ENCODE results near the gene OR14K1.
"Not testable (repeated sequence)": the region's sequence is repeated elsewhere in the genome, so short reads cannot be mapped to it uniquely, and the experiment has no call there.

The OR14K1 gene

DNA sequence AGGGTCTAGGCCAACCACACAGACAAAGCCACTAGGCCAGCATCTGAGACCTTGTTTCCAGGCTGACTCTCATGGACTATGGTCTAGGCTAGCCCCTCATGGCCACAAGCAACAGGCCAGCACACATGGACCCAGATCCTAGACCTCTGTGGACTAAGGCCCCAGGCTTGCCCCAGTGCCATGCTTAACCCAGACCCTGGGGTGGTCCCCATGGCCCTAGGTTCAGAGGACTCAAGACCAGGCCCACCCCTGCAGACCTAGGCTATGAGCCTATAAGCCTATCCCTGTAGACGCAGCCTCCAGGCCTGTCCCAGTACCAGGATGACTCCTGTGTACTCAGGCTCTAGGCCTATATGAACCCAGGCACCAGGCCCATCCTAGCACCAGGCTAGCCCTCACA is 11.5 kb downstream of the OR14K1 start:
- Histone ChIP-seq H2BK15ac (ENCODE audit: low read length) (no peak overlapping the region), H3K9me3 (replicated peaks in 1 of 2; ENCODE audit: control insufficient read depth in 2 of 2, insufficient read depth in 1 of 2, low read depth in 1 of 2, low read length in 2 of 2) (peaks cover 0 to 6% of the 10 kb centered on the region in 2 donors), H3K18ac (ENCODE audit: low read length) (no peak overlapping the region), H3K23ac (ENCODE audit: low read depth, low read length, poor library complexity) (no peak overlapping the region), H2BK120ac (ENCODE audit: low read depth, low read length) (no peak overlapping the region), H3K14ac (ENCODE audit: low read length) (no peak overlapping the region), H3K4me3 (ENCODE audit: low read length in 2 of 2) (no peak overlapping the region), H3K27ac (replicated peaks; ENCODE audit: low read length) (no peak overlapping the region), H2AFZ (ENCODE audit: low read length) (no peak overlapping the region), H3K27me3 (ENCODE audit: control insufficient read depth in 3 of 3, insufficient read depth in 3 of 3, low read depth in 1 of 3, low read length in 3 of 3) (no peaks in the 10 kb centered on the region), H3K36me3 (replicated peaks in 1 of 2; ENCODE audit: control insufficient read depth in 2 of 2, insufficient read depth in 2 of 2, low read length in 2 of 2) (no peaks in the 10 kb centered on the region), H3K79me1 (ENCODE audit: low read depth, low read length) (no peaks in the 10 kb centered on the region), H3K4ac (ENCODE audit: low read length) (no peak overlapping the region), H2AK5ac (ENCODE audit: low read depth, low read length) (no peak overlapping the region), H2BK5ac (ENCODE audit: low read length) (no peak overlapping the region), H4K8ac (ENCODE audit: low read depth, low read length) (no peak overlapping the region), H4K91ac (ENCODE audit: low read depth, low read length, poor library complexity) (no peak overlapping the region), H2BK12ac (ENCODE audit: low read length) (no peak overlapping the region), H3K9ac (ENCODE audit: low read depth, low read length, poor library complexity) (no peak overlapping the region), H3K4me1 (ENCODE audit: control insufficient read depth in 2 of 2, insufficient read depth in 1 of 2, low read depth in 1 of 2, low read length in 2 of 2) (no peaks in the 10 kb centered on the region), H3K4me2 (ENCODE audit: insufficient read depth, low read length, poor library complexity, severe bottlenecking) (no peak overlapping the region)
- WGBS, 2 donors (ENCODE audit: extremely low coverage in 2 of 2, insufficient read length in 2 of 2, insufficient replicate concordance in 1 of 2) = no CpG with 5 or more reads among the region's 1 CpG
- no peak for DNase-seq (ENCODE audit: low spot score)

DNA sequence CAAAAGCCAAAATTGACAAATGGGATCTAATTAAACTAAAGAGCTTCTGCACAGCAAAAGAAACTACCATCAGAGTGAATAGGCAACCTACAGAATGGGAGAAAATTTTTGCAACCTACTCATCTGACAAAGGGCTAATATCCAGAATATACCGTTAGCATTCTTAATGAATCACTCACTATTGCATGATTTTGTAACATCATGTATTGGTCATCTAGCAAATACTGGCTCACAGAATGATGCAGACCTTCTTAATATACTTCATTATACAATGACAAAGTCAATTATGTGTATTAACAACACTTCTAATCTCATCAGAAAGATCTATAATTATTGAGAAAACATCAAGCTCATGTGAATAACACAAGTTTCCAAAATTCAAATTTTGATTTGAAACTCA is 15.9 kb downstream of the OR14K1 start:
- H3K18ac ChIP-seq (ENCODE audit: low read length); H3K14ac ChIP-seq (ENCODE audit: low read length); H3K9me3 ChIP-seq (replicated peaks in 1 of 2; ENCODE audit: control insufficient read depth in 2 of 2, insufficient read depth in 1 of 2, low read depth in 1 of 2, low read length in 2 of 2); H3K4me3 ChIP-seq (ENCODE audit: low read length in 2 of 2); H4K8ac ChIP-seq (ENCODE audit: low read depth, low read length); H3K23ac ChIP-seq (ENCODE audit: low read depth, low read length, poor library complexity); DNase-seq (ENCODE audit: low spot score); H3K4me1 ChIP-seq (ENCODE audit: control insufficient read depth in 2 of 2, insufficient read depth in 1 of 2, low read depth in 1 of 2, low read length in 2 of 2); H2BK120ac ChIP-seq (ENCODE audit: low read depth, low read length); H4K91ac ChIP-seq (ENCODE audit: low read depth, low read length, poor library complexity); H2BK15ac ChIP-seq (ENCODE audit: low read length); H3K79me1 ChIP-seq (ENCODE audit: low read depth, low read length); H2AK5ac ChIP-seq (ENCODE audit: low read depth, low read length); H2BK5ac ChIP-seq (ENCODE audit: low read length); H3K9ac ChIP-seq (ENCODE audit: low read depth, low read length, poor library complexity); H2AFZ ChIP-seq (ENCODE audit: low read length); H3K27me3 ChIP-seq (ENCODE audit: control insufficient read depth in 3 of 3, insufficient read depth in 3 of 3, low read depth in 1 of 3, low read length in 3 of 3); H3K4ac ChIP-seq (ENCODE audit: low read length); H3K4me2 ChIP-seq (ENCODE audit: insufficient read depth, low read length, poor library complexity, severe bottlenecking); H3K36me3 ChIP-seq (replicated peaks in 1 of 2; ENCODE audit: control insufficient read depth in 2 of 2, insufficient read depth in 2 of 2, low read length in 2 of 2); H2BK12ac ChIP-seq (ENCODE audit: low read length); H3K27ac ChIP-seq (replicated peaks; ENCODE audit: low read length): not testable (repeated sequence)
- WGBS, 2 donors (ENCODE audit: extremely low coverage in 2 of 2, insufficient read length in 2 of 2, insufficient replicate concordance in 1 of 2) = no CpG with 5 or more reads among the region's 1 CpG

DNA sequence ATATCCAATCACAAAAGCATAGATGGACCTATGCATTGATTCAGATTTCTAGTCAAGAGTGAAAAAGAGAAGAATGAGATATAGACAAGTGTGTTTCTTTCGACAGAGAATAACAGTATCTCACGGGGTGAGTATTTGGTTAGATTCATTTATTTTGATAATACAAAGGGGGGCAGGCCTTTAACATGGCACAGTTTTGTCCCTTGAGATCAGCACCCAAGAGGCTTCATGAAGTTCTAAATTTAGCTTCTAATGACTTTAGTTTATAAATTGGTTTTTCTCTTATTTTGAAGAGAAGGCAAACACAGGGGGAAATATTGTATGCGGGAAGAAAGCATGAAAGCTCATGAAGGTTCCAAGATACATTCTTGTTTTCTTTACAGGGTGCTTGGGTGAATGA is 22.0 kb downstream of the OR14K1 start, which contains the start of gene OR1C1:
Gene OR1C1 (minus strand): TSS at position 101 of the 400 bp plus-strand sequence. CDS start 2,150 bp downstream, outside the sequence.
- Histone ChIP-seq H3K4me2 (ENCODE audit: insufficient read depth, low read length, poor library complexity, severe bottlenecking) (no peak within 1 kb of the TSS), H2BK15ac (ENCODE audit: low read length) (no peak within 1 kb of the TSS), H4K8ac (ENCODE audit: low read depth, low read length) (no peak within 1 kb of the TSS), H3K4me3 (ENCODE audit: low read length in 2 of 2) (no peak within 1 kb of the TSS), H2AK5ac (ENCODE audit: low read depth, low read length) (no peak within 1 kb of the TSS), H3K14ac (ENCODE audit: low read length) (no peak within 1 kb of the TSS), H2BK120ac (ENCODE audit: low read depth, low read length) (no peak within 1 kb of the TSS), H2BK5ac (ENCODE audit: low read length) (no peak within 1 kb of the TSS), H3K18ac (ENCODE audit: low read length) (no peak within 1 kb of the TSS), H3K23ac (ENCODE audit: low read depth, low read length, poor library complexity) (no peak within 1 kb of the TSS), H3K27ac (replicated peaks; ENCODE audit: low read length) (no peak within 1 kb of the TSS), H4K91ac (ENCODE audit: low read depth, low read length, poor library complexity) (no peak within 1 kb of the TSS), H3K4ac (ENCODE audit: low read length) (no peak within 1 kb of the TSS), H2BK12ac (ENCODE audit: low read length) (no peak within 1 kb of the TSS), H3K79me1 (ENCODE audit: low read depth, low read length) (no peaks in the 10 kb centered on the region), H3K9me3 (replicated peaks in 1 of 2; ENCODE audit: control insufficient read depth in 2 of 2, insufficient read depth in 1 of 2, low read depth in 1 of 2, low read length in 2 of 2) (no peaks in the 10 kb centered on the region), H2AFZ (ENCODE audit: low read length) (no peak within 1 kb of the TSS), H3K36me3 (replicated peaks in 1 of 2; ENCODE audit: control insufficient read depth in 2 of 2, insufficient read depth in 2 of 2, low read length in 2 of 2) (no peaks in the 10 kb centered on the region), H3K9ac (ENCODE audit: low read depth, low read length, poor library complexity) (no peak within 1 kb of the TSS), H3K4me1 (ENCODE audit: control insufficient read depth in 2 of 2, insufficient read depth in 1 of 2, low read depth in 1 of 2, low read length in 2 of 2) (no peaks in the 10 kb centered on the region), H3K27me3 (ENCODE audit: control insufficient read depth in 3 of 3, insufficient read depth in 3 of 3, low read depth in 1 of 3, low read length in 3 of 3) (no peaks in the 10 kb centered on the region)
- no peak for DNase-seq (ENCODE audit: low spot score)
- no CpG with 5 or more reads among the region's 3 CpGs for WGBS, 2 donors (ENCODE audit: extremely low coverage in 2 of 2, insufficient read length in 2 of 2, insufficient replicate concordance in 1 of 2)

DNA sequence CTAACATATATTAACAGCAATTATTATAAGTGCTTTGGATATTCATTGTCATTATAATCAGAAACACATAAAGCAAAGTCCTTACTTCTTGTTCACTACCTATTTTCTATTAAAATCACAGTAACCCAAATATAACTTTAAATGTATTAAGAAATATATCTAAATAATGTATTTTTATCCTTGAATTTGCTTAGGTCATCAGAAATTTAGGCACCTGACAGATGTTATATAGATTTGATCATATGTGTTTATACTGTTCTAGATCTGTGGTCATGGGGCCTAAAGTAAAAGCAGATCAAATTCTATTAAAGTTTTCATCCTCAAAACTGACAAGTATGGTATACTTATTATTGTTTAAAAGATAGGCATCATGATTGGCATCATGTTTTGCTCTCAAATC is 31.2 kb downstream of the OR14K1 start:
- Histone ChIP-seq H3K4ac (ENCODE audit: low read length) (no peak overlapping the region), H3K4me3 (ENCODE audit: low read length in 2 of 2) (no peak overlapping the region), H3K9me3 (replicated peaks in 1 of 2; ENCODE audit: control insufficient read depth in 2 of 2, insufficient read depth in 1 of 2, low read depth in 1 of 2, low read length in 2 of 2) (no peaks in the 10 kb centered on the region), H3K79me1 (ENCODE audit: low read depth, low read length) (no peaks in the 10 kb centered on the region), H3K23ac (ENCODE audit: low read depth, low read length, poor library complexity) (no peak overlapping the region), H3K9ac (ENCODE audit: low read depth, low read length, poor library complexity) (no peak overlapping the region), H2BK15ac (ENCODE audit: low read length) (no peak overlapping the region), H2AFZ (ENCODE audit: low read length) (no peak overlapping the region), H3K14ac (ENCODE audit: low read length) (no peak overlapping the region), H3K27ac (replicated peaks; ENCODE audit: low read length) (no peak overlapping the region), H2AK5ac (ENCODE audit: low read depth, low read length) (no peak overlapping the region), H3K4me1 (ENCODE audit: control insufficient read depth in 2 of 2, insufficient read depth in 1 of 2, low read depth in 1 of 2, low read length in 2 of 2) (no peaks in the 10 kb centered on the region), H3K4me2 (ENCODE audit: insufficient read depth, low read length, poor library complexity, severe bottlenecking) (no peak overlapping the region), H3K36me3 (replicated peaks in 1 of 2; ENCODE audit: control insufficient read depth in 2 of 2, insufficient read depth in 2 of 2, low read length in 2 of 2) (no peaks in the 10 kb centered on the region), H2BK12ac (ENCODE audit: low read length) (no peak overlapping the region), H3K27me3 (ENCODE audit: control insufficient read depth in 3 of 3, insufficient read depth in 3 of 3, low read depth in 1 of 3, low read length in 3 of 3) (no peaks in the 10 kb centered on the region), H4K8ac (ENCODE audit: low read depth, low read length) (no peak overlapping the region), H2BK5ac (ENCODE audit: low read length) (no peak overlapping the region), H3K18ac (ENCODE audit: low read length) (no peak overlapping the region), H4K91ac (ENCODE audit: low read depth, low read length, poor library complexity) (no peak overlapping the region), H2BK120ac (ENCODE audit: low read depth, low read length) (no peak overlapping the region)
- DNase-seq (ENCODE audit: low spot score) = no peak
